ENCODE results near the gene GATB.

Gene GATB

GRCh38 chr4:151694961-151695720, 65.7 kb downstream of the GATB start:
- no peak for DNase-seq (ENCODE audit: low read depth)

DNA sequence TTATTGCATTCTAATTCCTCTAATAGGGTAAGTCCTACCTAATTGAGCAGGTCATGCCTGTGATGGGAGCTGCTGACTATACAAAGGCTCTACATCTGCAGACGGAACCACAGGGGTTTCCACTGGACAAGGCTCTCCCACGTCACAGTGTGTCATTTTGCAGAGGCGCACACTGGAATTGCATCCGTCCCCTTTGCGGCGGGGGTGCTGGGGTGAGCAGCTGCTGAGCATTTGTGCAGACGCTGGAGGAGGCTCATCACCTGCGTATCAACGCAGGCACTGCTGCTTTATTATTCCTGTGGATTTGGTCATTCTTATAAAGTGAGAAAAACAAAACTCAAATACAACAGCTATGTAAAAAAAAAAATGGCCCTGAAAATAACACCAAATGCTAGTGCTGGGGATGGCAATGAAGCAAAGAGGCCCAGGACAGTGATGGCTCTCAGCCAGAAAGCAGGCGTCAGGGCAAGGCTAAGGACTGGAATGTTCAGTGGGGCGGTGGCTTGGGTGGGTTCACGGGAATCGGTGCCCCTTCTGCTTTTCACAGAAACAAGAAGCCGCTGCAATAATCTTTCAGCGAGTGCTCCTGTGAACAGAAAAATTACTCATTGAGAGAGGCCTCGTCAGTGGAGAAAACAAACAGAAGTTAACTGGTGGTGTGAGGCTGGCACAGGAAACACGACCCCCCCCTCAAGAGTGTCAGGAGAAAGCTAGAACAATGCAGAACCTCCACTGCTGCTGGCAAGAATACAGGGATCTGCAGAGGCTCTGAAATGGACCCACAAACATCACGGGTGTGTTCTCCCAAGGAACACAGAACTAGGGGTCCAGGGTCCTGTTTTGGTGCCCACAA, 67.8 kb downstream of the GATB start:
- no peak for DNase-seq (ENCODE audit: low read depth)

- no peak for DNase-seq (ENCODE audit: low read depth)
Observed at GRCh38 chr4:151692443-151692782, 68.4 kb downstream of the GATB start.

GRCh38 chr4:151691639-151692442, 69.0 kb downstream of the GATB start:
- DNase-seq (ENCODE audit: low read depth), result no peak

DNA sequence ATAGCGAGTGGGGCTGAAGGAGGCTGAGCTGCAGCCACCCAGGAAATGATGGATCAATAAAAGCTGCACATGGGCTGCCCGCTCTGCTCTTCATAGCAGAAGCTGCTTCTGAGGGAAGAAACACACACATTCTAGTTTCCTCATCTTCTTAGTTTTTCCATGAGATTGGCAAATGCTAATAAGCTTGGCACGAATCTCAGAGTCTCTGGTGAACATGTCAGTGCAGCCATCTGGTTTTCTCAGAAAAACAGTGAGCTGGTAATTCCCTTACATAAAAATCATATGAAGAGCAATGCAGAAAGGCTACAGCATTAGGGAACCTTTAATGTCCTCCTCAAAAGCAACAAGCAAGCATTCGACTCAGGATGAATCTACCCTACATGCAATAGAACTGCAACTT, 69.9 kb downstream of the GATB start:
- no peak for DNase-seq (ENCODE audit: low read depth)

GRCh38 chr4:151690164-151690870, 70.5 kb downstream of the GATB start:
- no peak for DNase-seq (ENCODE audit: low read depth)

GRCh38 chr4:151689211-151689991, 71.4 kb downstream of the GATB start:
- DNase-seq (ENCODE audit: low read depth), result no peak

- DNase-seq (ENCODE audit: low read depth), result no peak
Observed at GRCh38 chr4:151688785-151689043, 72.1 kb downstream of the GATB start.

- DNase-seq (ENCODE audit: low read depth), result no peak
Observed at GRCh38 chr4:151688003-151688784, 72.6 kb downstream of the GATB start.

- DNase-seq (ENCODE audit: low read depth), result no peak
Observed at GRCh38 chr4:151687021-151687640, 73.7 kb downstream of the GATB start.

DNA sequence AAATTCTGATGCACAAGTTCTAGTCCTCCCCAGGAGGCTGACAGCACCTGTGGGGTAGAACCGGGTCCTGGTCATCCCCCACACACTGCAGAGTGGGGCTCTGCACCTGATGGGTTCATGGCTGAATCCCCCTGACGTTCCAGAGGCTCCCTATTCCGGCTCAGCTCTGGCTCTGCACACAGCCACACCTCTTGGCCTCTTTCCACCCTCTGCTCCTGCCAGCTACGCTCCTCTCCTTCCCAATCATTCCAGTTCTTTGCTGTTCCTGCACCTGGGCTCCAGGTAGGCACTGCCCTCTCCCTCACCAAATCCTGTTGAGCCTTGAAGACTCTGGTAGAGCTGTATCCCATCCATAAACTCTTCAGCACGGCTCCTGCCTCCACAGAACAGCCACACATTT, 75.5 kb downstream of the GATB start:
- no peak for DNase-seq (ENCODE audit: low read depth)

DNA sequence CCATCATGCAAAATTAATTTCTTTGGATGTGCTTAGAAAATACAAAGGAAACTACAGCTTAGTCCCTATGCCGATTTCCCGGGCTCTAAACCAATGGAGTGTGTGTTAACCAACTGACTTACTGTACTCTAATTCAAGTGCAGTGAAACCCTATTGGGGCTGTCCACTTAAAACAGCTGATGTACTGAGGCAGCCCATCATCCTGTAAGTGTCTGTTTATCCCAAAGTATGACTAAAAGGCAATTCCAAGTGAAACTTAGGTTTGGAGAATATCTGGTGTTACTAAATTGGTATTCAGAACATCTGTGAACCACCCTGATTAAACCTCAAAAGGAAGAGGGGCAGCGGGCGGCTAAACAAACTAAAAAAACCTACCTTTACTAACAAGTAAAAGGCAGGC, 79.7 kb downstream of the GATB start:
- no peak for DNase-seq (ENCODE audit: low read depth)

GRCh38 chr4:151679231-151679630, 81.6 kb downstream of the GATB start:
- no peak for DNase-seq (ENCODE audit: low read depth)

DNA sequence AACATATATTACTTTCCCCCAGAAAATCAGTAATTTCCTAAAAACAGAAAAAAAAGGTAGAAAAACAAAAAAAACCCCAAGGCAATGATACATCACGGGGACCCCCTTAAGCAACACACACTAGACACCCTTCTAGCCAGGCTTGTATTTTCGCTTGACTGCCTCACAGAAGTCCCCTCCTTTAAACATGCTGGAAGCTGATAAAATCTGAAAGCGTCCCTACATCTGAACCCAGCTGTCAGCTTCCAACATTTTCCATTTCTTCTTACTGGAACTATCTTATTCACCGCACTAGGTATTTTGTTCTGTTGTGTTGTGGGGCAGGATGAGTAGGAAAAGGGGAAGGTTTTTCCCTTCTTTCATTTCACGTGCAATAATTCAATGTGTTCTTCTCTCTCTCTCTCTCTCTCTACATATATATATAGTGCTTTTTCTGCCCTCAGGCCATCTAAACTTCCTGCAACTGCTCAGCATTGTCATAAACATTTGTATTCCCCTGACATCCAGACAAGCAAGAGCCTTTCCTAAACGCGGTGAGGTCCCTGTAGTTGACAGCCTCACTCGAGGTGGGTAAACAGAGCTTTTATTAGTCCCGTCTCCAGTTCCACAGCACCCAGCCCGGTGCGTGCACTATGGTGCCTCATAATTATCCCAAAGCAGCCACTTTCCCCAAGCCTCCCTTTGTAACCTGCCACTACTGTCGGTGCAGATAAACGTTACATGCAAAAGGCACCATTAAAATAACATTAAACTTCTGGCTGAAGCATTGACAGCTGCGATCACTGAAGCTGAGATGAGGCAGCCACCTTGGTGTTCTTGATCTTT, 82.5 kb downstream of the GATB start:
- DNase-seq (ENCODE audit: low read depth), result no peak

DNA sequence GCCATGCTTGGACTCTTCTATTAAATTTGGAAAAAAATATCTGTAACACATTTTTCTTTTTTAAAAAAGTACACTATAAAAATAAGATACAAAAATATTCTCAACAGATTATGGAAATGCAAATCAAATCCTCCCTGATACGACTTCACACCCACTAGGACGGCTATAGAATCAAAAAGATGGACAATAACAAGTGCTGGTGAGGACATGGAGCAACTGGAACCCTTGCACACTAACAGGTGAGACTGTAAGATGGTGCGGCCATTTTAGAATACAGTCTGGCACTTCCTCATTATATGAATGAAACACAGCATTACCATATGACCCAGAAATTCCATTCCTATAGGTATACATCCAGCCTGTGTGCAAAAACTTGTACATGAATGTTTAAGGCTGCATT, 83.6 kb downstream of the GATB start:
- no peak for DNase-seq (ENCODE audit: low read depth)

- no peak for DNase-seq (ENCODE audit: low read depth)
Observed at GRCh38 chr4:151676301-151676700, 84.5 kb downstream of the GATB start.

DNA sequence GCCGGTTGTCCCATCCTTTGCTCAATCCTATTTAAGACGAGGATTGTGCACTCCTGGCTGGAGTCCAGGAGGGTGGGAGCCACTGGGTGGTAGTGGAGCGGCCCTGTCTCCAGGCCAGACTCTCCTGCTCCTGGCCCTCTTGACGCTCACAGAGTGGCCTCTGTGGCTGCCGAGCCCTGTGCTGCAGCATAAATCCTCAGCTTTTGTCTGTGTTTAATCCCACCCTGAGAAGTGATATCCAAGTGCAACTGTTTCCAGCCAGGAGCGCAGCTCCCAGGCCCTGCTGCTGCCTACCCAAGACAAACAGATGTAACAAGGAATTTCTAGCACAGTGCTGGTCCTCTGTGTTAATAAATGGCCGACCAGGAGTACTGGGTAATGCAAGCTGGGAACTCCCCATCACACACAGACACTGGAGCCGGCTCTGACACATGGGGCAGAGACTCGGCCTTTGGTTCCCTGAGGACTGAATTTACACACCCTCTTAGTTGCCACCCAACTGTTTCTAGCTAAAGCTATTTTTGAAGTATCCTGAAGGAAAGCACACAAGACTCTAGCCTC, 85.3 kb downstream of the GATB start:
- no peak for DNase-seq (ENCODE audit: low read depth)

GRCh38 chr4:151674804-151675391, 85.9 kb downstream of the GATB start:
- no peak for DNase-seq (ENCODE audit: low read depth)
